PFSK-1 (cell line): ENCODE data around the gene CCDC158.

Experiments
- FOXP2 ChIP-seq: optimal IDR thresholded peaks from 2 replicates; pipeline ENCODE3; 2011; ENCODE audit warnings: borderline replicate concordance, control low read depth, inconsistent platforms; ENCODE audit not compliant: insufficient read depth; ENCODE audit errors: extremely low read length, extremely low read depth
- POLR2AphosphoS5 ChIP-seq: IDR thresholded peaks from 2 replicates; pipeline ENCODE4 v1.6.1; 2012; ENCODE audit warnings: low read depth, mild to moderate bottlenecking, control low read depth, low read length, moderate library complexity
- REST ChIP-seq, 2 experiments: IDR thresholded peaks; 2 replicates each; pipeline versions ENCODE4 v1.6.1 to v1.8.0; 2011 to 2012; ENCODE audit warnings: low read depth in 2 of 2, low read length in 2 of 2, control low read depth in 1 of 2, inconsistent platforms in 1 of 2, mild to moderate bottlenecking in 1 of 2, moderate library complexity in 1 of 2; ENCODE audit not compliant: insufficient read depth in 1 of 2
- SIN3A ChIP-seq: IDR thresholded peaks from 2 replicates; pipeline ENCODE4 v1.6.1; 2012; ENCODE audit warnings: mild to moderate bottlenecking, low read length, moderate library complexity, borderline replicate concordance; ENCODE audit not compliant: insufficient read depth
- TAF1 ChIP-seq: IDR thresholded peaks from 2 replicates; pipeline ENCODE4 v1.6.1; 2012; ENCODE audit warnings: low read length, control low read depth, borderline replicate concordance; ENCODE audit not compliant: insufficient read depth

Gene CCDC158

GRCh38 chr4:76377911-76378310, 43.0 kb downstream of the CCDC158 start:
- TF ChIP-seq POLR2AphosphoS5 (no peak), TAF1 (no peak), SIN3A (no peak), REST (IDR thresholded peaks at IDR 0.05; ENCODE audit: insufficient read depth in 1 of 2, low read depth in 2 of 2, low read length in 2 of 2) (no peak), FOXP2 (no peak)

- no peak for TF ChIP-seq TAF1
These were observed 43.5 kb downstream of the CCDC158 start for GRCh38 chr4:76377481-76377901.

GRCh38 chr4:76376534-76376933, 44.4 kb downstream of the CCDC158 start:
- TF ChIP-seq FOXP2: no peak
- TF ChIP-seq TAF1: no peak
- TF ChIP-seq REST (IDR thresholded peaks at IDR 0.05; ENCODE audit: insufficient read depth in 1 of 2, low read depth in 2 of 2, low read length in 2 of 2): no peak
- TF ChIP-seq SIN3A: no peak
- no peak for TF ChIP-seq POLR2AphosphoS5

- TF ChIP-seq POLR2AphosphoS5 (no peak), SIN3A (no peak), TAF1 (no peak), REST (IDR thresholded peaks at IDR 0.05; ENCODE audit: insufficient read depth in 1 of 2, low read depth in 2 of 2, low read length in 2 of 2) (no peak), FOXP2 (no peak)
These were observed 45.2 kb downstream of the CCDC158 start for GRCh38 chr4:76375703-76376102.

GRCh38 chr4:76374798-76375197, 46.1 kb downstream of the CCDC158 start:
- TF ChIP-seq TAF1: no peak

- TF ChIP-seq REST (IDR thresholded peaks at IDR 0.05; ENCODE audit: insufficient read depth in 1 of 2, low read depth in 2 of 2, low read length in 2 of 2) (no peak), POLR2AphosphoS5 (no peak), FOXP2 (no peak), SIN3A (no peak), TAF1 (no peak)
These were observed 46.9 kb downstream of the CCDC158 start for GRCh38 chr4:76373919-76374552.
